ENCODE results near the gene POLR3GL. TPM values are rescaled to one million over a fixed set of nuclear protein-coding genes. Genes with fewer than 3 reads are reported as not detected.
A peak's percentile ranks its signal among the peaks of the same experiment; 100 is the strongest.

Gene POLR3GL
- total and polyA plus RNA-seq, 4 donors = 9.4 to 34.3 (median 27.3) TPM

DNA sequence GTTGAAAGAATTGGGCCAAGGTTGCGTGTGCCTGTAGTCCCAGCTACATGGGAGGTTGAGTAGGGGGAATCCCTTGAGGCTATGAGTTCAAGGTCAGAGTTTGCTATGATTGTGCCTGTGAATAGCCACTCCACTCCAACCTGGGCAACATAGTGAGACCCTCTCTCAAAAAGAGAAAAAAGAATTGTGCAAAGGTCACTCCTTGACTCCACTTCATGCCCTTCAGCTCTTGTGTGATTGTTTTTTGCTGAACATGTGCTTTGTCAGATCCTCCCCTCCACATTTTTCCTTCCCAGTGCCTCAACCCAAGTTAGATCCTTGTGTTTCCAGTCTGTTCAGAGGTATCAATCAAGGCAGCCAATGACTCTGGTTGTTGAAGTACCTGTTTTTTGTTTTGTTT, 23.4 kb downstream of the POLR3GL start:
- H3K4me3 ChIP-seq = no peak overlapping the region
- no peaks in the 10 kb centered on the region for H3K9me3 ChIP-seq (ENCODE audit: control insufficient read depth in 4 of 4, insufficient read depth in 3 of 4, low read length in 3 of 4)
- peaks cover 0 to 11% (median 5%) of the 10 kb centered on the region in 4 donors for H3K36me3 ChIP-seq (ENCODE audit: control insufficient read depth in 4 of 4, insufficient read depth in 4 of 4, low read length in 4 of 4)
- H3K27ac ChIP-seq (ENCODE audit: low read depth in 1 of 2, low read length in 1 of 2) = peak overlapping the region in 1 of 2 donors; percentile 67
- WGBS, 2 donors = 100% methylated on average over 1 of the region's 1 CpG
- ATAC-seq (ENCODE audit: insufficient read depth, low FRiP score) (no peak), DNase-seq (no peak)
- H3K27me3 ChIP-seq (ENCODE audit: control insufficient read depth in 3 of 3, insufficient read depth in 3 of 3, low read length in 2 of 3) = no peaks in the 10 kb centered on the region
- TF ChIP-seq, protein P1, sequence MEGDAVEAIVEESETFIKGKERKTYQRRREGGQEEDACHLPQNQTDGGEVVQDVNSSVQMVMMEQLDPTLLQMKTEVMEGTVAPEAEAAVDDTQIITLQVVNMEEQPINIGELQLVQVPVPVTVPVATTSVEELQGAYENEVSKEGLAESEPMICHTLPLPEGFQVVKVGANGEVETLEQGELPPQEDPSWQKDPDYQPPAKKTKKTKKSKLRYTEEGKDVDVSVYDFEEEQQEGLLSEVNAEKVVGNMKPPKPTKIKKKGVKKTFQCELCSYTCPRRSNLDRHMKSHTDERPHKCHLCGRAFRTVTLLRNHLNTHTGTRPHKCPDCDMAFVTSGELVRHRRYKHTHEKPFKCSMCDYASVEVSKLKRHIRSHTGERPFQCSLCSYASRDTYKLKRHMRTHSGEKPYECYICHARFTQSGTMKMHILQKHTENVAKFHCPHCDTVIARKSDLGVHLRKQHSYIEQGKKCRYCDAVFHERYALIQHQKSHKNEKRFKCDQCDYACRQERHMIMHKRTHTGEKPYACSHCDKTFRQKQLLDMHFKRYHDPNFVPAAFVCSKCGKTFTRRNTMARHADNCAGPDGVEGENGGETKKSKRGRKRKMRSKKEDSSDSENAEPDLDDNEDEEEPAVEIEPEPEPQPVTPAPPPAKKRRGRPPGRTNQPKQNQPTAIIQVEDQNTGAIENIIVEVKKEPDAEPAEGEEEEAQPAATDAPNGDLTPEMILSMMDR (IDR thresholded peaks at IDR 0.05; ENCODE audit: control extremely low read depth, extremely low read depth) = no peak
- H3K9ac ChIP-seq (ENCODE audit: insufficient read depth in 1 of 2, low read length in 2 of 2) = no peak overlapping the region
- H3K4me1 ChIP-seq (ENCODE audit: control insufficient read depth in 5 of 5, insufficient read depth in 5 of 5, low read length in 5 of 5) = peaks cover under 1 to 31% (median 9%) of the 10 kb centered on the region in 5 donors

DNA sequence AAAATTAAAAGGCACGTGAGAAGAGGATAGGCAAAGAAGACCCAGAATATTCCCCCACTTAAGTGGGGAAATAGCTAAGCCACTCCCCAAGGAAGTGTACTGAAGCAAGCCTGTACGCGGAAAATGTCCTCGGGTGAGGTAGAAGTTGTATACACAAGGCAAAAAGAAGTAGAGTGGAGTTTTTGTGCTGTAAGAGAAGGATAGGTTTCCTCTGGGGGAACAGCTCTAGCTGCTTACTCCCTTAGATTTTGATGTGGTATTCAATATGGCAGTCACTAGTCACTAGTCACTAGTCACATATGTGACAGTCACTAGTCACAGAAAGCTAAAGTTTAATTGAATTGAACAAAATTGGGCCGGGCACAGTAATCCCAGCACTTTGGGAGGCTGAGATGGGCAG, 24.3 kb downstream of the POLR3GL start:
- no peak overlapping the region for H3K9ac ChIP-seq (ENCODE audit: insufficient read depth in 1 of 2, low read length in 2 of 2)
- no peak overlapping the region for H3K4me3 ChIP-seq
- peaks cover 2 to 19% (median 12%) of the 10 kb centered on the region in 4 donors for H3K36me3 ChIP-seq (ENCODE audit: control insufficient read depth in 4 of 4, insufficient read depth in 4 of 4, low read length in 4 of 4)
- no peaks in the 10 kb centered on the region for H3K9me3 ChIP-seq (ENCODE audit: control insufficient read depth in 4 of 4, insufficient read depth in 3 of 4, low read length in 3 of 4)
- peak overlapping the region in 1 of 2 donors; percentile 34 for H3K27ac ChIP-seq (ENCODE audit: low read depth in 1 of 2, low read length in 1 of 2)
- ATAC-seq (ENCODE audit: insufficient read depth, low FRiP score) = no peak
- 26 to 44% methylated on average over 5 of the region's 5 CpGs for WGBS, 2 donors
- peaks cover 5 to 32% (median 12%) of the 10 kb centered on the region in 5 donors for H3K4me1 ChIP-seq (ENCODE audit: control insufficient read depth in 5 of 5, insufficient read depth in 5 of 5, low read length in 5 of 5)
- H3K27me3 ChIP-seq (ENCODE audit: control insufficient read depth in 3 of 3, insufficient read depth in 3 of 3, low read length in 2 of 3) = no peaks in the 10 kb centered on the region
- DNase-seq = no peak
- TF ChIP-seq, protein P1 (IDR thresholded peaks at IDR 0.05; ENCODE audit: control extremely low read depth, extremely low read depth) = no peak

DNA sequence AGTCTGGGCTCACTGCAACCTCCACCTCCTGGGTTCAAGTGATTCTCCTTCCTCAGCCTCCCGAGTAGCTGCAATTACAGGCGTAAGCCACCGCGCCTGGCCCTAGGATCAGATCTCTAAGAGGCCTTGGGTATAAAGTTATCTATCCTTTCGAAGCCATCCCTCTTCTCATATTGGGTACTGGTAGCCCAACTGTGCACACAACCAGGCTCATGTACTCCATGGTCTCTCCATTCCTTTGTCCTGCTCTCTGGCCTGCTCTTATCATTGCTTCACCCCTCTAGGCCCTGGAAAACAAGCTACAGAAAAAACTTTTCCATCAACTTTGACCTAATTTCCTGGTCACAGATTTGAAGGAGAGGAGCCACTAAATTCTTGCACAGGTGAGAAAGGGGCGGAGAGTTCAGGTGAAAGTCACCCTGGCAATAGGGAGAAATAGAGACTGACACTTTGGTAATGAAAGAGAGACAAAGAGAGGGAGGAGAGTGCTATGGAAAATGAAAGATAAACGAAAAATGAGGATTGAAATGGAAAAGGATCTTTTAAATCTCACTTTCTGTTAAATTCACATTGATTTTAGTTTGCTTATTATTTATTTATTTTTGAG, 25.9 kb downstream of the POLR3GL start:
- Histone ChIP-seq H3K9ac (ENCODE audit: insufficient read depth in 1 of 2, low read length in 2 of 2) (no peak overlapping the region), H3K27me3 (ENCODE audit: control insufficient read depth in 3 of 3, insufficient read depth in 3 of 3, low read length in 2 of 3) (no peaks in the 10 kb centered on the region), H3K9me3 (ENCODE audit: control insufficient read depth in 4 of 4, insufficient read depth in 3 of 4, low read length in 3 of 4) (peaks cover 0 to 2% (median 0%) of the 10 kb centered on the region in 4 donors), H3K4me3 (no peak overlapping the region), H3K36me3 (ENCODE audit: control insufficient read depth in 4 of 4, insufficient read depth in 4 of 4, low read length in 4 of 4) (peaks cover 14 to 35% (median 22%) of the 10 kb centered on the region in 4 donors), H3K4me1 (ENCODE audit: control insufficient read depth in 5 of 5, insufficient read depth in 5 of 5, low read length in 5 of 5) (peaks cover 5 to 29% (median 17%) of the 10 kb centered on the region in 5 donors), H3K27ac (ENCODE audit: low read depth in 1 of 2, low read length in 1 of 2) (peak overlapping the region; percentile 49 to 66)
- WGBS, 2 donors = 73 to 88% methylated on average over 7 of the region's 7 CpGs
- DNase-seq (no peak), ATAC-seq (ENCODE audit: insufficient read depth, low FRiP score) (no peak)
- TF ChIP-seq, protein P1 (IDR thresholded peaks at IDR 0.05; ENCODE audit: control extremely low read depth, extremely low read depth) = no peak
